MCF 10A (cell line): ENCODE measurements around the gene UBL3. TPM values are rescaled to one million over a fixed set of nuclear protein-coding genes. Genes with fewer than 3 reads are reported as not detected.

Experiments
- BruUV-seq: library from RNA; stranded (reverse); fragments of 400-500 nt; replicated peaks from 2 replicates; lab custom pipeline; 2021; lab: Mats Ljungman, UMichigan
- CTCF ChIA-PET: fragments of 300-600 bp; sonication (Branson Sonifier 250); formaldehyde crosslinking; extraction: SDS; loops from one replicate; lab custom pipeline; 2021; ENCODE audit warnings: antibody characterized with exemption, inconsistent platforms; lab: Yijun Ruan, JAX
- POLR2A ChIA-PET: fragments of 300-600, 350-650 bp; sonication (Branson Sonifier 250); formaldehyde crosslinking; extraction: SDS; loops from one replicate; lab custom pipeline; 2020; ENCODE audit warnings: antibody characterized with exemption, inconsistent platforms; lab: Yijun Ruan, JAX
- DNase-seq: peaks from one replicate; pipeline ENCODE4 v3.0.0-alpha.2; 2018; ENCODE audit not compliant: unreplicated experiment
- H3K27ac Mint-ChIP-seq: one replicate; pipeline ENCODE4 v1.8.0; 2022; ENCODE audit warnings: mild to moderate bottlenecking, low read depth, mixed read lengths; ENCODE audit not compliant: unreplicated experiment
- H3K27me3 Mint-ChIP-seq: one replicate; pipeline ENCODE4 v1.8.0; 2022; ENCODE audit warnings: mixed read lengths; ENCODE audit not compliant: insufficient read depth, unreplicated experiment
- H3K36me3 Mint-ChIP-seq: one replicate; pipeline ENCODE4 v1.8.0; 2022; ENCODE audit warnings: mild to moderate bottlenecking, moderate library complexity, mixed read lengths; ENCODE audit not compliant: insufficient read depth, unreplicated experiment
- H3K4me1 Mint-ChIP-seq: one replicate; pipeline ENCODE4 v1.8.0; 2022; ENCODE audit warnings: mixed read lengths; ENCODE audit not compliant: insufficient read depth, unreplicated experiment
- H3K4me3 Mint-ChIP-seq: one replicate; pipeline ENCODE4 v1.8.0; 2022; ENCODE audit warnings: mild to moderate bottlenecking, moderate library complexity, mixed read lengths; ENCODE audit not compliant: unreplicated experiment
- H3K9me3 Mint-ChIP-seq: one replicate; pipeline ENCODE4 v1.8.0; 2022; ENCODE audit warnings: mixed read lengths; ENCODE audit not compliant: unreplicated experiment
- CTCF ChIP-seq: fragments of 200-600 bp; IDR thresholded peaks from one replicate; pipeline ENCODE4 v1.8.0; 2022; ENCODE audit warnings: antibody characterized with exemption, mild to moderate bottlenecking; ENCODE audit not compliant: unreplicated experiment
- intact Hi-C: fragments of 100-400 bp; cut with micrococcal nuclease; formaldehyde crosslinking; loops from 2 replicates; pipeline ENCODE4 v1.14.1; 2022
- total RNA-seq: library from RNA; stranded (reverse); gene quantifications from 2 replicates; pipeline ENCODE4 v1.2.3, GENCODE V29; 2022

UBL3 gene
- total RNA-seq, 1 experiment from 2014 or later = 18.2 TPM

- Mint-ChIP-seq H3K36me3 (no peaks in the 10 kb centered on the region), H3K27ac (no peak overlapping the region), H3K4me1 (peaks cover 10% of the 10 kb centered on the region), H3K9me3 (no peaks in the 10 kb centered on the region), H3K27me3 (no peaks in the 10 kb centered on the region), H3K4me3 (no peak overlapping the region)
- no peak for DNase-seq
- intact Hi-C loops = no loop called here
- POLR2A ChIA-PET = no interaction called here
- BruUV-seq = no TSS peak
- CTCF ChIA-PET = interaction anchor here (0.7 to 1.0 kb wide), 3 partner anchors 21 to 36 kb away, joined by 3 read pairs; partner anchors contain the start of gene UBL3
- no peak for TF ChIP-seq CTCF
Measured at GRCh38 chr13:29887030-29887557, 36.7 kb upstream of the UBL3 start.

- intact Hi-C loops = no loop called here
- H3K4me3 Mint-ChIP-seq = no peak overlapping the region
- BruUV-seq = no TSS peak
- H3K27ac Mint-ChIP-seq = no peak overlapping the region
- H3K4me1 Mint-ChIP-seq = peaks cover 10% of the 10 kb centered on the region
- H3K27me3 Mint-ChIP-seq = no peaks in the 10 kb centered on the region
- CTCF ChIA-PET = interaction anchor here (1.0 kb wide), 1 partner anchor 36 kb away, joined by 3 read pairs; the partner anchor contains the start of gene UBL3
- POLR2A ChIA-PET = no interaction called here
- no peak for TF ChIP-seq CTCF
- H3K36me3 Mint-ChIP-seq = no peaks in the 10 kb centered on the region
- H3K9me3 Mint-ChIP-seq = no peaks in the 10 kb centered on the region
- no peak for DNase-seq
Measured at GRCh38 chr13:29886446-29886845, 36.0 kb upstream of the UBL3 start.

- ChIA-PET CTCF (interaction anchor here (1.0 kb wide), 1 partner anchor 35 kb away, joined by 3 read pairs; the partner anchor contains the start of gene UBL3), POLR2A (no interaction called here)
- no peaks in the 10 kb centered on the region for H3K27me3 Mint-ChIP-seq
- no peak for TF ChIP-seq CTCF
- H3K9me3 Mint-ChIP-seq = no peaks in the 10 kb centered on the region
- no peak overlapping the region for H3K27ac Mint-ChIP-seq
- no peak for DNase-seq
- no TSS peak for BruUV-seq
- peaks cover 10% of the 10 kb centered on the region for H3K4me1 Mint-ChIP-seq
- intact Hi-C loops = no loop called here
- no peak overlapping the region for H3K4me3 Mint-ChIP-seq
- H3K36me3 Mint-ChIP-seq = no peaks in the 10 kb centered on the region
Measured at GRCh38 chr13:29885989-29886388, 35.6 kb upstream of the UBL3 start.

GRCh38 chr13:29884671-29885430, 34.4 kb upstream of the UBL3 start:
- POLR2A ChIA-PET = no interaction called here
- Mint-ChIP-seq H3K9me3 (no peaks in the 10 kb centered on the region), H3K27ac (no peak overlapping the region), H3K4me3 (no peak overlapping the region), H3K27me3 (no peaks in the 10 kb centered on the region), H3K36me3 (no peaks in the 10 kb centered on the region), H3K4me1 (peaks cover 10% of the 10 kb centered on the region)
- no TSS peak for BruUV-seq
- intact Hi-C loops = no loop called here
- CTCF ChIA-PET = no interaction called here
- TF ChIP-seq CTCF = no peak
- no peak for DNase-seq
